HG03439 (cell line): ENCODE results near the gene TERT.
"Not testable (repeated sequence)": the region's sequence is repeated elsewhere in the genome, so short reads cannot be mapped to it uniquely, and the experiment has no call there.

Experiments
- ATAC-seq: cut with Tn5 transposase; IDR thresholded peaks from one replicate; pipeline ENCODE4 v1.9.1; 2021; ENCODE audit warnings: mild to moderate bottlenecking, moderate library complexity; ENCODE audit not compliant: unreplicated experiment

Gene TERT

DNA sequence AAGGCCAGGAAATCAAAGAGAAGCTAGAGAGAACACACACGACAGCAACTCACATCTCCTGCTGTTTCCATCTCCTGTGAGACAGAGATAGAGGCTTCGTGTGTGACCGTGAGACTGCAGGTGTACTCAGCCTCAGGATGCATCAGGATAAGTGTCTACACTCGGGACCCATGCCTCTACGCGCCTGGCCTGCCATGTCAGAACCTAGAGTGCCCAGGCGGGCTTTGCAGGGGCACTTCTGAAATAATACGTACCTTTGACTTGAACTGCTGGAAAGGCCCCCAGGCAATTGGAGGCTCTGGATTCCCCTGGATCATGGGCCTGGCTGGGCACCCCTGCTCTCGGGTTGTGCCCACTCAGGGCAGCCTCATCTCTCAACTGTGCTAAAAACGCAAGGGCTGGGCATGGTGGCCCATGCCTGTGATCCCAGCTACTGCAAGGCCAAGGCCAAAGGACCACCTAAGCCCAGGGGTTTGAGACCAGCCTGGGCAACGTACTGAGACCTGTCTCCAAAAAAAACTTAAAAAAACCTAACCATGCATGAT, 37.1 kb upstream of the TERT start:
- no peak for ATAC-seq

GRCh38 chr5:1330847-1331831, 36.3 kb upstream of the TERT start:
- ATAC-seq: no peak

DNA sequence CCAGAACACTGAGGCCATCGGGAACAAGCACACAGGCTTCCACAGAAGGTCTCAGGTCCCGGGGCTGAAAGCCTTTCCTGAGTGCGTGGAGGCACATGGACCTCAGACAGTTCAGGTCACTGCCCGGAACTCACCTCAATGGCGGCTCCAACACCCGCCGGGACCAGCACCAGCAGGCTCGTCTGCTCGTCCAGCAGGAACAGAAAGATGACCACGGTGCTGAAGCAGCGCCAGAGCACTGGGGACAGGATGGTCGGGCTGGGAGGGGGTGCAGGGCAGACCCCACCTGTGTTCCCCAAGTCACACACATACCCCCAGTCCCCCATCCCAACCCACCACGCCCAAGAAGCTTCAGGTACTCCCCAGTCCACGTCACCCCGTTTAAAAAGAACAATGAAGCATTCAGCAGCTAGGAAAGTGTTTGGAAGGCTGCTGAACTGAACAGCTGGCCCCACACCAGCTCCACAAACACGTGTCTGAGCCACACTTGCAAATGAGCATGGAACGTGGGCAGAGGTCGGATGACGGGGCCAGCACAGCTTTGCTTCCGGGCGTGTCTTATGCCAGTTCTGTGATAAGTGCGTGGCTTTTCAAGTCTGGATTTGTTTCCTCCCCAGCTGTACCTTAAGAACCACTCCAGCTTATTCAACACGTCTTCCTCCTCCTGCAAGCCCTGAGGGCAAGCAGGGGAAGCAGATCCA, 35.4 kb upstream of the TERT start:
- ATAC-seq: no peak

GRCh38 chr5:1329111-1329579, 34.3 kb upstream of the TERT start:
- ATAC-seq: no peak

DNA sequence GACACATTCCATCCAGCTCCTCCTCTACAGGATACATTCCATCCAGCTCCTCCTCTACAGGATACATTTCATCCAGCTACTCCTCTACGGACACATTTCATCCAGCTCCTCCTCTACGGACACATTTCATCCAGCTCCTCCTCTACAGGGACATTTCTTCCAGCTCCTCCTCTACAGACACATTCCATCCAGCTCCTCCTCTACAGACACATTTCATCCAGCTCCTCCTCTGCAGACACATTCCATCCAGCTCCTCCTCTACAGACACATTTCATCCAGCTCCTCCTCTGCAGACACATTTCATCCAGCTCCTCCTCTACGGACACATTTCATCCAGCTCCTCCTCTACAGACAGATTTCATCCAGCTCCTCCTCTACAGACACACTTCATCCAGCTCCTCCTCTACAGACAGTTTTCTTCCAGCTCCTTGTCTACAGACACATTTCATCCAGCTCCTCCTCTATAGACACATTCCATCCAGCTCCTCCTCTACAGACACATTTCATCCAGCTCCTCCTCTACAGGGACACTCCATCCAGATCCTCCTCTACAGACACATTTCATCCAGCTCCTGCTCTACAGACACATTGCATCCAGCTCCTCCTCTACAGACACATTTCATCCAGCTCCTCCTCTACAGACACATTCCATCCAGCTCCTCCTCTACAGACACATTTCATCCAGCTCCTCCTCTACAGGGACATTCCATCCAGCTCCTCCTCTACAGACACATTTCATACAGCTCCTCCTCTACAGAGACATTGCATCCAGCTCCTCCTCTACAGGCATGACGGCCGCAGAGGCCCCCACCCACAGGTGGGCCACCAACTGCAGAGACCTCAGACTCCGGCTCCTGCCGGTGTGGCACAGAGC, 33.6 kb upstream of the TERT start:
- ATAC-seq: not testable (repeated sequence)

DNA sequence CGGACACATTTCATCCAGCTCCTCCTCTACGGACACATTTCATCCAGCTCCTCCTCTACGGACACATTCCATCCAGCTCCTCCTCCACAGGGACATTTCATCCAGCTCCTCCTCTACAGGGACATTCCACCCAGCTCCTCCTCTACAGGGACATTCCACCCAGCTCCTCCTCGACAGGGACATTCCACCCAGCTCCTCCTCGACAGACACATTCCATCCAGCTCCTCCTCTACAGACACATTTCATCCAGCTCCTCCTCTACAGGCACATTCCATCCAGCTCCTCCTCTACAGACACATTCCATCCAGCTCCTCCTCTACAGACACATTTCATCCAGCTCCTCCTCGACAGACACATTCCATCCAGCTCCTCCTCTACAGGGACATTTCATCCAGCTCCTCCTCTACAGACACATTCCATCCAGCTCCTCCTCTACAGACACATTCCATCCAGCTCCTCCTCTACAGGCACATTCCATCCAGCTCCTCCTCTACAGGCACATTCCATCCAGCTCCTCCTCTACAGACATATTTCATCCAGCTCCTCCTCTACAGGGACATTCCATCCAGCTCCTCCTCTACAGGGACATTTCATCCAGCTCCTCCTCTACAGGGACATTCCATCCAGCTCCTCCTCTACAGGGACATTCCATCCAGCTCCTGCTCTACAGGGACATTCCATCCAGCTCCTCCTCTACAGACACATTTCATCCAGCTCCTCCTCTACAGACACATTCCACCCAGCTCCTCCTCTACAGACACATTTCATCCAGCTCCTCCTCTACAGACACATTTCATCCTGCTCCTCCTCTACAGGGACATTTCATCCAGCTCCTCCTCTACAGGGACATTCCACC, 32.3 kb upstream of the TERT start:
- ATAC-seq: not testable (repeated sequence)

- not testable (repeated sequence) for ATAC-seq
Measured at GRCh38 chr5:1326532-1326875, 31.6 kb upstream of the TERT start.

- no peak for ATAC-seq
Measured at GRCh38 chr5:1325870-1326531, 31.1 kb upstream of the TERT start.

GRCh38 chr5:1325191-1325741, 30.4 kb upstream of the TERT start:
- ATAC-seq: no peak

- ATAC-seq: no peak
Measured at GRCh38 chr5:1324719-1325190, 29.9 kb upstream of the TERT start.

DNA sequence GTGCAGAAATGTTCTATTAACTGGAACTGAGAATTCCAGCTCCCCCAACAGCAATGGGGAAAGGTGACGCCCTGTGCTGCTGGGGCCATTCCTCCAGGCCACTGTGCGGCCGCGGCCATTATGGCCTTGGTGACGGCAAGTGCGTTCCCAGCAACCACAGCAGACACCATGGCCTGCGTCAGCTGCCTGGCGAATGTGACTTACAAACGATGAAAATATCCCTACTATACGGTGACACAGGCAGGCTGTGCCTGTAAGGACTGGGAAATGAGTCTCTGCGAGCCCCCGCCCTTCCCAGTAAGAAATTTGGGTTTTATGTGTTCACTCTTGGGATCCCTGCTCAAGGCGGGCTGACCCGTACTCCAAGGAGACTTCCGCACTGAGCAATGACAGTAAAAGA, 29.4 kb upstream of the TERT start:
- no peak for ATAC-seq

- no peak for ATAC-seq
Measured at GRCh38 chr5:1323803-1324173, 28.9 kb upstream of the TERT start.

- no peak for ATAC-seq
Measured at GRCh38 chr5:1322955-1323802, 28.3 kb upstream of the TERT start.

GRCh38 chr5:1322036-1322900, 27.4 kb upstream of the TERT start:
- no peak for ATAC-seq

DNA sequence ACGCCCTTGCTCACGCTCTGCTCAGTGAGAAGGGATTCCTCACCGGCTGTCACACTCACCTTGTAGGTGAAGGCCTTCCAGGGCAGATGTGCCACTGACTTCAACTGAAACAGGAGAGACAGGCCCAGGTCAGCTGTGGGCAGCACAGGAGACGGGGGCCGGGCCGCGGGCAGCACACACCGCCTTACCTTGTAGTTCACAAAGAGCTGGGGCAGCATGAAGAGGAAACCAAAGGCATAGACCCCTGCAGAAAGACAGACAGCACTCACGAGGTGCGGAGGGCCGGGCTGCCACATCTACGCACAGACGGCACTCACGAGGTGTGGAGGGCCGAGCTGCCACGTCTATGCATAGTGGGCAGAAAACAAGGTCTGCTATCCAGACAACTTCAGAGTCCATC, 26.7 kb upstream of the TERT start:
- no peak for ATAC-seq

GRCh38 chr5:1320436-1321344, 25.8 kb upstream of the TERT start:
- no peak for ATAC-seq
